ENCODE data around the gene C10orf120. TPM values are rescaled to one million over a fixed set of nuclear protein-coding genes. Genes with fewer than 3 reads are reported as not detected.

Gene C10orf120
- total and polyA plus RNA-seq, 9 of the 15 experiments (the other 6 are each of a cell fraction or from before 2014, with no cell fraction given) = not detected

DNA sequence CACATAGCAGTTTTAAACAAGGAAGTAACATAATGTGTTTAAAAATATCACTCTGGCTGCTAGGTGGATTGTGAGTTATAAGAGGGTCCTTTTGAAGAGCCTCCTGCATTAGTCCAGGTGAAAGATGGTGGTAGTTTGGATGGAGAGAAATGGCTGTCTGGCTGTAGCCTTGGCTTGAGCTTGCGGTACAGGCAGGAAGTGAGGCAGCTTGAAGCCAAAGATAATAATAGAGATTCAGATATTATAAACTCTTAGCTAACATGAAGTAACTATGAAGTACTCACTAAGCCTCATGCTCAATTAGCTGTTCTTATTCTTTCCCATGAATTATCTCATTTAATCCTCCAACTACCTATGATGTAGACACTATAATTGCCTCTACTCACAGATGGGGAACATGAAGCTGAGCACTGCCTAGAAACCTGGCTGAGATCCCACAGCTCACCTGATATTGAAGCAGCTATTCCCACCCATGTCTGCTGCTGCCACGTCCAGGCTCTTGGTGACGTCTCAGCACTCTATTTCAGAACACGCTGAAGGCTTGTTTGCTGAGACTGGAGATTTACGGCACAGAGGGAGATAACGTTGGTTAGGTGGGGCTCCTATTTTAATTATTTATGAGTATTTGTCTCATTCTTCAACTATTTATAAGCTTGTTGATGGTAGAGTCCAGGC, 10.4 kb downstream of the C10orf120 start:
- ChIA-PET CTCF (ENCODE audit: low intra/inter-chr PET ratio) (no interaction called here), POLR2A (interaction anchor here (0.5 to 0.6 kb wide), 3 partner anchors 29 to 1965 kb away, joined by 3 read pairs; no protein-coding TSS in a partner anchor)
- Histone ChIP-seq H3K9me1 (ENCODE audit: control insufficient read depth, insufficient read depth, low read length) (no peaks in the 10 kb centered on the region), H3K4me3 (no peak overlapping the region), H3K27me3 (ENCODE audit: control insufficient read depth in 2 of 2, insufficient read depth in 2 of 2, low read length in 2 of 2) (no peaks in the 10 kb centered on the region), H3K9ac (ENCODE audit: insufficient read depth in 1 of 2, low read depth in 2 of 2, low read length in 2 of 2) (no peak overlapping the region), H3K9me3 (replicated peaks; ENCODE audit: control insufficient read depth, insufficient read depth, low read depth, low read length) (no peaks in the 10 kb centered on the region), H3K36me3 (ENCODE audit: control insufficient read depth, insufficient read depth, low read length) (no peaks in the 10 kb centered on the region), H2AFZ (ENCODE audit: low read depth, low read length) (no peak overlapping the region), H4K20me1 (replicated peaks; ENCODE audit: control insufficient read depth, insufficient read depth, low read length) (no peaks in the 10 kb centered on the region), H3K27ac (ENCODE audit: extremely low read depth, low read depth, low read length) (no peak overlapping the region), H3K79me2 (ENCODE audit: control insufficient read depth, insufficient read depth, low read length) (no peaks in the 10 kb centered on the region), H3K4me2 (ENCODE audit: insufficient read depth, low read length) (no peak overlapping the region), H3K4me1 (replicated peaks in 1 of 2; ENCODE audit: control insufficient read depth in 2 of 2, insufficient read depth in 2 of 2, low read length in 2 of 2) (no peaks in the 10 kb centered on the region)
- TF ChIP-seq NFE2 (IDR thresholded peaks at IDR 0.05; ENCODE audit: low read depth) (no peak), ZNF133 (CRISPR knock-in tag; IDR thresholded peaks at IDR 0.05) (no peak), GTF2F1 (IDR thresholded peaks at IDR 0.05; ENCODE audit: low read depth, low read length) (no peak), ZEB2 (IDR thresholded peaks at IDR 0.05) (no peak), TGIF2 (CRISPR knock-in tag; IDR thresholded peaks at IDR 0.05) (no peak), ELF1 (tag; IDR thresholded peaks at IDR 0.05) (no peak), GTF2E2 (tag; IDR thresholded peaks at IDR 0.05) (no peak), ZNF778 (CRISPR knock-in tag; IDR thresholded peaks at IDR 0.05) (no peak), MYNN (IDR thresholded peaks at IDR 0.05) (no peak), MYNN (CRISPR knock-in tag; IDR thresholded peaks at IDR 0.05) (no peak), KLF16 (IDR thresholded peaks at IDR 0.05) (no peak), MIER1 (IDR thresholded peaks at IDR 0.05; ENCODE audit: low read depth) (no peak), ZNF24 (IDR thresholded peaks at IDR 0.05) (no peak)
- TF ChIP-seq, protein P1, sequence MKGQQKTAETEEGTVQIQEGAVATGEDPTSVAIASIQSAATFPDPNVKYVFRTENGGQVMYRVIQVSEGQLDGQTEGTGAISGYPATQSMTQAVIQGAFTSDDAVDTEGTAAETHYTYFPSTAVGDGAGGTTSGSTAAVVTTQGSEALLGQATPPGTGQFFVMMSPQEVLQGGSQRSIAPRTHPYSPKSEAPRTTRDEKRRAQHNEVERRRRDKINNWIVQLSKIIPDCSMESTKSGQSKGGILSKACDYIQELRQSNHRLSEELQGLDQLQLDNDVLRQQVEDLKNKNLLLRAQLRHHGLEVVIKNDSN (CRISPR knock-in tag; IDR thresholded peaks at IDR 0.05) = no peak
- TF ChIP-seq, protein P2, sequence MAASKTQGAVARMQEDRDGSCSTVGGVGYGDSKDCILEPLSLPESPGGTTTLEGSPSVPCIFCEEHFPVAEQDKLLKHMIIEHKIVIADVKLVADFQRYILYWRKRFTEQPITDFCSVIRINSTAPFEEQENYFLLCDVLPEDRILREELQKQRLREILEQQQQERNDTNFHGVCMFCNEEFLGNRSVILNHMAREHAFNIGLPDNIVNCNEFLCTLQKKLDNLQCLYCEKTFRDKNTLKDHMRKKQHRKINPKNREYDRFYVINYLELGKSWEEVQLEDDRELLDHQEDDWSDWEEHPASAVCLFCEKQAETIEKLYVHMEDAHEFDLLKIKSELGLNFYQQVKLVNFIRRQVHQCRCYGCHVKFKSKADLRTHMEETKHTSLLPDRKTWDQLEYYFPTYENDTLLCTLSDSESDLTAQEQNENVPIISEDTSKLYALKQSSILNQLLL (CRISPR knock-in tag; IDR thresholded peaks at IDR 0.05; ENCODE audit: borderline replicate concordance) = no peak
- TF ChIP-seq, protein P3, sequence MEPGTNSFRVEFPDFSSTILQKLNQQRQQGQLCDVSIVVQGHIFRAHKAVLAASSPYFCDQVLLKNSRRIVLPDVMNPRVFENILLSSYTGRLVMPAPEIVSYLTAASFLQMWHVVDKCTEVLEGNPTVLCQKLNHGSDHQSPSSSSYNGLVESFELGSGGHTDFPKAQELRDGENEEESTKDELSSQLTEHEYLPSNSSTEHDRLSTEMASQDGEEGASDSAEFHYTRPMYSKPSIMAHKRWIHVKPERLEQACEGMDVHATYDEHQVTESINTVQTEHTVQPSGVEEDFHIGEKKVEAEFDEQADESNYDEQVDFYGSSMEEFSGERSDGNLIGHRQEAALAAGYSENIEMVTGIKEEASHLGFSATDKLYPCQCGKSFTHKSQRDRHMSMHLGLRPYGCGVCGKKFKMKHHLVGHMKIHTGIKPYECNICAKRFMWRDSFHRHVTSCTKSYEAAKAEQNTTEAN (CRISPR knock-in tag; IDR thresholded peaks at IDR 0.05) = no peak
- TF ChIP-seq, protein P4, sequence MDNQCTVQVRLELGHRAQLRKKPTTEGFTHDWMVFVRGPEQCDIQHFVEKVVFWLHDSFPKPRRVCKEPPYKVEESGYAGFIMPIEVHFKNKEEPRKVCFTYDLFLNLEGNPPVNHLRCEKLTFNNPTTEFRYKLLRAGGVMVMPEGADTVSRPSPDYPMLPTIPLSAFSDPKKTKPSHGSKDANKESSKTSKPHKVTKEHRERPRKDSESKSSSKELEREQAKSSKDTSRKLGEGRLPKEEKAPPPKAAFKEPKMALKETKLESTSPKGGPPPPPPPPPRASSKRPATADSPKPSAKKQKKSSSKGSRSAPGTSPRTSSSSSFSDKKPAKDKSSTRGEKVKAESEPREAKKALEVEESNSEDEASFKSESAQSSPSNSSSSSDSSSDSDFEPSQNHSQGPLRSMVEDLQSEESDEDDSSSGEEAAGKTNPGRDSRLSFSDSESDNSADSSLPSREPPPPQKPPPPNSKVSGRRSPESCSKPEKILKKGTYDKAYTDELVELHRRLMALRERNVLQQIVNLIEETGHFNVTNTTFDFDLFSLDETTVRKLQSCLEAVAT (IDR thresholded peaks at IDR 0.05) = no peak
- DNase-seq (ENCODE audit: extremely low read depth in 1 of 4, low spot score in 3 of 4) (no peak), FAIRE-seq (no peak), ATAC-seq (no peak)
- WGBS (ENCODE audit: insufficient coverage, low coverage, missing lambda C conversion rate) = 0% methylated on average over 6 of the region's 6 CpGs
- in situ Hi-C loops (cut with MboI) = no loop called here
- intact Hi-C loops (cut with micrococcal nuclease) = no loop called here
- BruUV-seq (replicated peaks) = no TSS peak
